K562 (cell line): ENCODE measurements around the gene TTC22.

Experiments
- CBX2 ChIP-seq: fragments of 200-600 bp; sonication (generic); IDR thresholded peaks from one replicate; pipeline ENCODE4 v1.6.1; 2012; ENCODE audit warnings: mild to moderate bottlenecking, low read length, inconsistent platforms; ENCODE audit not compliant: insufficient read depth, poor library complexity, severe bottlenecking
- NCOA6 ChIP-seq: fragments of 450-650 bp; IDR thresholded peaks from 2 replicates; pipeline ENCODE4 v1.6.1; 2017; ENCODE audit warnings: mild to moderate bottlenecking
- NR3C1 ChIP-seq: sonication (generic); formaldehyde crosslinking; IDR thresholded peaks from 2 replicates; pipeline ENCODE4 v1.8.1; 2022; ENCODE audit warnings: missing genetic modification reagents
- POLR2A ChIP-seq: fragments of 450-650 bp; conservative IDR thresholded peaks from 2 replicates; pipeline ENCODE4 v1.6.1; 2016
- RAD21 ChIP-seq, 2 experiments: fragments of 250-450 bp in 1 of 2; fragments of 450-650 bp in 1 of 2; sonication (Bioruptor Pico) in 1 of 2; formaldehyde crosslinking in 1 of 2; IDR thresholded peaks in 1 of 2; conservative IDR thresholded peaks in 1 of 2; 2 replicates each; pipeline versions ENCODE4 v1.4.0 to v1.8.0; 2020 to 2022; ENCODE audit warnings: mild to moderate bottlenecking in 2 of 2, moderate library complexity in 1 of 2
- SMC3 ChIP-seq: conservative IDR thresholded peaks from 2 replicates; pipeline ENCODE4 v1.6.1; 2011; ENCODE audit warnings: low read depth, low read length, improper control_type of control experiment; ENCODE audit not compliant: insufficient read depth
- SUPT5H ChIP-seq: fragments of 450-650 bp; IDR thresholded peaks from 2 replicates; pipeline ENCODE4 v1.6.1; 2016
- ZNF445 ChIP-seq: fragments of 250-450 bp; sonication (Bioruptor Pico); IDR thresholded peaks from 2 replicates; pipeline ENCODE4 v1.4.0; 2020; ENCODE audit warnings: low read depth, mild to moderate bottlenecking, moderate library complexity
- TF ChIP-seq, protein P1 (sequence below), 2 experiments: IDR thresholded peaks; 2 replicates each; pipeline ENCODE4 v1.6.1; 2011; ENCODE audit warnings: borderline replicate concordance in 1 of 2, control low read depth in 1 of 2, low read depth in 1 of 2, low read length in 1 of 2, mild to moderate bottlenecking in 1 of 2, mixed read lengths in 1 of 2, moderate library complexity in 1 of 2; ENCODE audit not compliant: insufficient read depth in 1 of 2, insufficient read length in 1 of 2, poor library complexity in 1 of 2, severe bottlenecking in 1 of 2; ENCODE audit errors: extremely low read depth in 1 of 2
- TF ChIP-seq, protein P2 (sequence below), 2 experiments: fragments of 450-650 bp; formaldehyde crosslinking in 1 of 2; IDR thresholded peaks; 2 replicates each; pipeline versions ENCODE4 v1.4.0 to v1.6.1; 2014 to 2020; ENCODE audit warnings: mild to moderate bottlenecking in 2 of 2, borderline replicate concordance in 1 of 2, low read depth in 1 of 2
- TF ChIP-seq, protein P3 (sequence below), 3 experiments: IDR thresholded peaks in 2 of 3; conservative IDR thresholded peaks in 1 of 3; 2 replicates each; pipeline ENCODE4 v1.5.1; 2011 to 2012; ENCODE audit warnings: low read length in 3 of 3, mild to moderate bottlenecking in 3 of 3, control low read depth in 2 of 3, improper control_type of control experiment in 1 of 3, inconsistent platforms in 1 of 3, low read depth in 1 of 3, mixed read lengths in 1 of 3, moderate library complexity in 1 of 3; ENCODE audit not compliant: insufficient read depth in 2 of 3
- TF ChIP-seq, protein P4 (sequence below): fragments of 250-450 bp; sonication (Bioruptor Pico); IDR thresholded peaks from 2 replicates; pipeline ENCODE4 v1.4.0; 2020; ENCODE audit warnings: borderline replicate concordance

DNA sequence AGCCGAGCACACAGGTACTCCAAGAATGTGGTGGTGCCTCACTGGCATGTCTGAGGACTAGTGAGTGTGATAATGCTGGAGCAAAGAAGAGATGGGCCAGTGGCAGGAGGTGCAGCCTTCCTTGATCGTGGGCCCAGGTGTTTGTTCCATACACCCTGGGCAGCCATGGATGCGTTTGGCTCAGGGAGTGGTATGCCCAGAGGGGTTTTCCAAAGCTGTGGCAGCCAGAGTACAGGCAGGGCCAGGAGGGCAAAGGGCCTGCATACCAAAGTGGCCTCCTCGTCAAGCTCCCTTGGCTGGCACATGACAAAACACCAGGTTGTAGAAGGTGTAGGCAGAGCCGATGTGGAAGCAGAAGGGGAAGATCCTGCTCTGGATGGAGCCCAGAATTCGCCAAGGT, 55.8 kb downstream of the TTC22 start:
- TF ChIP-seq RAD21 (CRISPR knock-in tag; conservative IDR thresholded peaks at IDR 0.05 in 1 of 2, IDR thresholded peaks at IDR 0.05 in 1 of 2) (no peak), POLR2A (no peak), ZNF445 (CRISPR knock-in tag) (no peak), NR3C1 (CRISPR knock-in tag) (no peak), SMC3 (no peak), CBX2 (no peak), SUPT5H (no peak), NCOA6 (no peak)
- TF ChIP-seq, protein P1, sequence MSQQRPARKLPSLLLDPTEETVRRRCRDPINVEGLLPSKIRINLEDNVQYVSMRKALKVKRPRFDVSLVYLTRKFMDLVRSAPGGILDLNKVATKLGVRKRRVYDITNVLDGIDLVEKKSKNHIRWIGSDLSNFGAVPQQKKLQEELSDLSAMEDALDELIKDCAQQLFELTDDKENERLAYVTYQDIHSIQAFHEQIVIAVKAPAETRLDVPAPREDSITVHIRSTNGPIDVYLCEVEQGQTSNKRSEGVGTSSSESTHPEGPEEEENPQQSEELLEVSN (IDR thresholded peaks at IDR 0.05; ENCODE audit: borderline replicate concordance in 1 of 2, extremely low read depth in 1 of 2, insufficient read depth in 1 of 2, insufficient read length in 1 of 2, low read depth in 1 of 2, low read length in 1 of 2, poor library complexity in 1 of 2, severe bottlenecking in 1 of 2), result no peak
- TF ChIP-seq, protein P2, sequence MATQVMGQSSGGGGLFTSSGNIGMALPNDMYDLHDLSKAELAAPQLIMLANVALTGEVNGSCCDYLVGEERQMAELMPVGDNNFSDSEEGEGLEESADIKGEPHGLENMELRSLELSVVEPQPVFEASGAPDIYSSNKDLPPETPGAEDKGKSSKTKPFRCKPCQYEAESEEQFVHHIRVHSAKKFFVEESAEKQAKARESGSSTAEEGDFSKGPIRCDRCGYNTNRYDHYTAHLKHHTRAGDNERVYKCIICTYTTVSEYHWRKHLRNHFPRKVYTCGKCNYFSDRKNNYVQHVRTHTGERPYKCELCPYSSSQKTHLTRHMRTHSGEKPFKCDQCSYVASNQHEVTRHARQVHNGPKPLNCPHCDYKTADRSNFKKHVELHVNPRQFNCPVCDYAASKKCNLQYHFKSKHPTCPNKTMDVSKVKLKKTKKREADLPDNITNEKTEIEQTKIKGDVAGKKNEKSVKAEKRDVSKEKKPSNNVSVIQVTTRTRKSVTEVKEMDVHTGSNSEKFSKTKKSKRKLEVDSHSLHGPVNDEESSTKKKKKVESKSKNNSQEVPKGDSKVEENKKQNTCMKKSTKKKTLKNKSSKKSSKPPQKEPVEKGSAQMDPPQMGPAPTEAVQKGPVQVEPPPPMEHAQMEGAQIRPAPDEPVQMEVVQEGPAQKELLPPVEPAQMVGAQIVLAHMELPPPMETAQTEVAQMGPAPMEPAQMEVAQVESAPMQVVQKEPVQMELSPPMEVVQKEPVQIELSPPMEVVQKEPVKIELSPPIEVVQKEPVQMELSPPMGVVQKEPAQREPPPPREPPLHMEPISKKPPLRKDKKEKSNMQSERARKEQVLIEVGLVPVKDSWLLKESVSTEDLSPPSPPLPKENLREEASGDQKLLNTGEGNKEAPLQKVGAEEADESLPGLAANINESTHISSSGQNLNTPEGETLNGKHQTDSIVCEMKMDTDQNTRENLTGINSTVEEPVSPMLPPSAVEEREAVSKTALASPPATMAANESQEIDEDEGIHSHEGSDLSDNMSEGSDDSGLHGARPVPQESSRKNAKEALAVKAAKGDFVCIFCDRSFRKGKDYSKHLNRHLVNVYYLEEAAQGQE (IDR thresholded peaks at IDR 0.05; ENCODE audit: borderline replicate concordance), result no peak
- TF ChIP-seq, protein P2 (CRISPR knock-in tag; IDR thresholded peaks at IDR 0.05; ENCODE audit: low read depth), result no peak
- TF ChIP-seq, protein P3, sequence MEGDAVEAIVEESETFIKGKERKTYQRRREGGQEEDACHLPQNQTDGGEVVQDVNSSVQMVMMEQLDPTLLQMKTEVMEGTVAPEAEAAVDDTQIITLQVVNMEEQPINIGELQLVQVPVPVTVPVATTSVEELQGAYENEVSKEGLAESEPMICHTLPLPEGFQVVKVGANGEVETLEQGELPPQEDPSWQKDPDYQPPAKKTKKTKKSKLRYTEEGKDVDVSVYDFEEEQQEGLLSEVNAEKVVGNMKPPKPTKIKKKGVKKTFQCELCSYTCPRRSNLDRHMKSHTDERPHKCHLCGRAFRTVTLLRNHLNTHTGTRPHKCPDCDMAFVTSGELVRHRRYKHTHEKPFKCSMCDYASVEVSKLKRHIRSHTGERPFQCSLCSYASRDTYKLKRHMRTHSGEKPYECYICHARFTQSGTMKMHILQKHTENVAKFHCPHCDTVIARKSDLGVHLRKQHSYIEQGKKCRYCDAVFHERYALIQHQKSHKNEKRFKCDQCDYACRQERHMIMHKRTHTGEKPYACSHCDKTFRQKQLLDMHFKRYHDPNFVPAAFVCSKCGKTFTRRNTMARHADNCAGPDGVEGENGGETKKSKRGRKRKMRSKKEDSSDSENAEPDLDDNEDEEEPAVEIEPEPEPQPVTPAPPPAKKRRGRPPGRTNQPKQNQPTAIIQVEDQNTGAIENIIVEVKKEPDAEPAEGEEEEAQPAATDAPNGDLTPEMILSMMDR (IDR thresholded peaks at IDR 0.05 in 2 of 3, conservative IDR thresholded peaks at IDR 0.05 in 1 of 3; ENCODE audit: insufficient read depth in 2 of 3, low read depth in 1 of 3, low read length in 3 of 3), result no peak
- TF ChIP-seq, protein P4, sequence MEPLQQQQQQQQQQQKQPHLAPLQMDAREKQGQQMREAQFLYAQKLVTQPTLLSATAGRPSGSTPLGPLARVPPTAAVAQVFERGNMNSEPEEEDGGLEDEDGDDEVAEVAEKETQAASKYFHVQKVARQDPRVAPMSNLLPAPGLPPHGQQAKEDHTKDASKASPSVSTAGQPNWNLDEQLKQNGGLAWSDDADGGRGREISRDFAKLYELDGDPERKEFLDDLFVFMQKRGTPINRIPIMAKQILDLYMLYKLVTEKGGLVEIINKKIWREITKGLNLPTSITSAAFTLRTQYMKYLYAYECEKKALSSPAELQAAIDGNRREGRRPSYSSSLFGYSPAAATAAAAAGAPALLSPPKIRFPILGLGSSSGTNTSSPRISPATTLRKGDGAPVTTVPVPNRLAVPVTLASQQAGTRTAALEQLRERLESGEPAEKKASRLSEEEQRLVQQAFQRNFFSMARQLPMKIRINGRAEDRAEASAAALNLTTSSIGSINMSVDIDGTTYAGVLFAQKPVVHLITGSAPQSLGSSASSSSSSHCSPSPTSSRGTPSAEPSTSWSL (CRISPR knock-in tag), result no peak
